HG03025 (cell line): ENCODE measurements around the gene CTSW.
A peak's percentile ranks its signal among the peaks of the same experiment; 100 is the strongest.

Source experiments
- ATAC-seq: cut with Tn5 transposase; IDR thresholded peaks from one replicate; pipeline ENCODE4 v1.9.1; 2021; ENCODE audit warnings: mild to moderate bottlenecking, moderate library complexity; ENCODE audit not compliant: unreplicated experiment, low FRiP score

The CTSW gene

GRCh38 chr11:65919573-65920371 lies 40.1 kb downstream of the CTSW start:
- ATAC-seq = peak; percentile 38

GRCh38 chr11:65920372-65920802 lies 40.8 kb downstream of the CTSW start:
- ATAC-seq = no peak

DNA sequence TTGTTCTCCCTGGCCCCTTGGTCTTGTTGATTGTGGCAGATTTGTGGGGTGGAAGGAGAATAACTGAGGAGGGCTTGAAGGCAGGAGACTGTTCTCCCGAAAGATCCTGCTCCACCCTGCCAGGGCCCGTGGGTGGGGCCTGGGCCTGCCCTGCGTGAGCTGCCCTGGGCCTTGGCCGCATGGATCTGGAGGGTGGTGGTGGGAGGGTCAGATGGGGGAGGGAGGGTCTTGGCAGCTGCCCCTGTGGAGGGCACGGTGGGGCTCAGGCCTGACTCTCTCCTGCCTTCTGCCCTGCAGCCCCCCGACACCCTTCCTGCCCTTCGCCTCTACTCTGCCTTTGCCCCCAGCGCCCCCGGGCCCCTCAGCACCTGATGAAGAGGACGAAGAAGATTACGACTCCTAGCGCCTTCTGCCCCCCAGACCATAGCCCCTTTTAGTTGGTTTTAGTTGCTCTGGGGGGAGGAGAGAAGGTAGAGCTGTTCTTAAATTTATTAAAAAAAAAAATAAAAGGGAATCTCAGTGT lies 41.5 kb downstream of the CTSW start:
- ATAC-seq = no peak

- no peak for ATAC-seq
Observed at GRCh38 chr11:65921876-65922275, 42.2 kb downstream of the CTSW start.

DNA sequence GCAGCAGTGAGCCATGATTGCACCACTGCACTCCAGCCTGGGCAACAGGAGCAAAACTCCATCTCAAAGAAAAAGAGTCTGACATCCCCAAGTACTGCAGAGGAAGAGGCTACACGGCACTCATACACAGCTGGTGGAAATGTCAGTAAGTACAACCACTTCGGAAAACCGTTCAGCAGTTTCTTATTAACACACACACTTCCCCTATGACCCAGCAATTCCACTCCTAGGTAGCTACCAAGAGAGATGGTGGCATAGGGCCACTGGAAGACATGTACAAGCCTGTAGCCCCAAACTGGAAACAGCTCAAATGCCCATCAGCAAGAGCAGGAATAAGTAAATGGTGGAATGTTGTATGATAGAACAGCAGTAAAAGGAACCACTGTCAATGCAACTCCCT lies 42.9 kb downstream of the CTSW start:
- ATAC-seq = no peak

DNA sequence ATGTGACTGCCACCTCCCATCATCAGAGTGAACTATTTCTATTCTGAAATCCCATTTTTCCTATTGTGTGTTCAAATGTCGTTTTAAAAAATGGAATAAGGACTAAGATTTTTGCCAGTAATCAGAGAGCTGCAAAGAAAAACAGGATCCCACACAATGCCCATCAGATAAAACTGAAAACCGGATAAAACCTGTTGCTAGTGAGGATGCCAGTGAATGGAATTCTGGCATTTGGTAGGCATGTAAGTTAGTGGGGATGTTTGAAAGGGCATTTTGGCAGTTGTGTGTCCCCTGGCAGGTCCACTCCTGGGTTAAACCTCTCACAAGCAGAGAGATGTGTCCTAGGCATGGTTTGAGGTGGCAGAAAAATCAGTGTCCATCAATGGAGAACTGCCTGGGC lies 45.8 kb downstream of the CTSW start:
- ATAC-seq = no peak

DNA sequence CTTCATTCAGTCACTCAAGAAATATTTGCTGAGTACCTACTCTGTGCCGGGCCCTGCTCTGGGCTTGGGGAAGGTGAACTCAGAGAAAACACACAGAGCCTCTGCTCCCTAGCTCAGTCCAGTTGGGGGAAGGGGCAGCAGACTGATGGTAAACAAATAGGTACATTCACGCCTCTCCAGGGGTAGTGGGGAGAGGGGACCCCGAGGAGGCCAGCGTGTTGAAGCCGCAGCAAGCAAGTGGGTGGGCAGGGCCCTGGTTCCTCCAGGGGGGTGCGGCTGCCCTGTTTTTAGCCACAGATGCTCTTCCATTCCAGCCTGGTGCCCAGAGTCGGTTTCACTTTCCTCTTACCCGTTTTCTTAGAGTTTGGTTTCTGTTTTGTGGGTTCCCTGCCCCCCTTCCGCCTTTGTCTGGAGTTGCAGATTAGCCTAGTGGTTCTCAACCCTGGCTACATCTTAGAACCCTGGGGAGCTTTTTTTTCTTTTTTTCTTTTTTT lies 48.3 kb downstream of the CTSW start:
- ATAC-seq = no peak

GRCh38 chr11:65928667-65929066 lies 49.0 kb downstream of the CTSW start:
- ATAC-seq = no peak

DNA sequence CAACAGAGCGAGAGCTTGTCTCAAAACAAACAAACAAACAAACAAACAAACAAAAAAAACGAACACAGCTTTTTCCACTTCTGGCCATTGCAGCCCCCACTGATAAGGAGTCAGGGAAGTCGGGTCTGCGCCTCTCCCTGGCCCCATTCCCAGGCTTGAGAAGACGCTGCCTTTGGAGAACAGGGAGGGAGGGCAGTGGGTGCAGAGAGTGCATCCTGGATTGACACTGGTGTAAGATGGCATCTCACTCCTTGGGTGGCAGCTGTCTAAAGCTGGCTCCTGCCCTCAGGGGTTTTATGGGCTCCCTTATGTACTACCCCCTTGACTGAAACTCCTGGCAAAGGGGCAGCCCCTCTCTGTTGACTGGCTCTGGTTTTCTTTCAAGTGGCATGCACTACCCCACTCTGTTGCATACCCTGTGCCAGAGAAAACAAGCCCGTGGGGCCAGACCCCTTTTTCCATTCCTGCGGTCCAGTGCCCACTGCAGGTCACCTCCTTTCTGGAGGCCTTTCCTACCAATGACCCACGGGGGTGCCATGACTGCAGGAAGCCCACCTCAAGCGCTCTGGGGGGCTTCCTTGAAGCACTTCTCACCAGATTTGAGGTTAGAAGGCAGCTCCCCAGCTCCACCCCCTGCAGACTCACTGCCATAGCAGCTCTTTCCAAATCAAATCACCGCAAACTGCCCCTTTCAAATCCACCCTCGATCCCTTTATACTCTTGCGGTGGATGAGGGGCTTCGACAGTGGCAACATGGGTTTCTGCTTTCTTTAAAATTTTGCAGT lies 52.3 kb downstream of the CTSW start:
- ATAC-seq = no peak

DNA sequence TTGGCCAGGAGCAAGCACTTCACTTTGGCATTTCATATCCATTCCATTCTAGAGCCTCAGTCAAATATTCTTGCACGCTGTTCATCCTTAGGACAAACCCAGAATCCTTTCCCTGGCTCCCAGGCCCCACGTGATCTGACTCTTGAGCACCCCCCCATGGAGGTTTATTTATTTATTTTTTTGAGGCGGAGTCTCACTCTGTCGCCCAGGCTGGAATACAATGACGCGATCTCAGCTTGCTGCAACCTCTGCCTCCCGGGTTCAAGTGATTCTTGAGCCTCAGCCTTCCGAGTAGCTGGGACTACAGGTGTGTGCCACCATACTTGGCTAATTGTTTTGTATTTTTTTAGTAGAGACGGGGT lies 52.9 kb downstream of the CTSW start:
- ATAC-seq = no peak
